ENCODE measurements around the gene VSTM5.

DNA sequence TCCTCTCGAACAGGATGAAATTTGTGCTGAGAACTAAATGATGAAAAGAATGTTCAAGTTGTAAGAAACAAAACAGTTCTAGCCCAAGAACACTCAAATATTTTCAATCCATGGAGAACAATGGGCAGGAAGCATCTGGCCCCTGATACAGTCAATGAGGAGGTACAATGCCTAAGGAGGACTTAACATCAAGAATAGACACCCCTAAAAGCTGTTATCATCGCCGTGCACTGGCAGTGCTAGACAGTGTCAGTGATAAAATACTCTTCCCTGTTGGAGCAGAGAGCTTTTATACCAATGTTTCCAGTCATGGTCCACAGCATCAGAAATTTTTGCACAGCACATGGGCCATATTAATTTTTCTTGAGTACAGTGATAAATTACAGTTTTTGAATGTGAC, 20.2 kb upstream of the VSTM5 start:
- TF ChIP-seq POLR2A (IDR thresholded peaks at IDR 0.05), result no peak
- TF ChIP-seq, protein P1, sequence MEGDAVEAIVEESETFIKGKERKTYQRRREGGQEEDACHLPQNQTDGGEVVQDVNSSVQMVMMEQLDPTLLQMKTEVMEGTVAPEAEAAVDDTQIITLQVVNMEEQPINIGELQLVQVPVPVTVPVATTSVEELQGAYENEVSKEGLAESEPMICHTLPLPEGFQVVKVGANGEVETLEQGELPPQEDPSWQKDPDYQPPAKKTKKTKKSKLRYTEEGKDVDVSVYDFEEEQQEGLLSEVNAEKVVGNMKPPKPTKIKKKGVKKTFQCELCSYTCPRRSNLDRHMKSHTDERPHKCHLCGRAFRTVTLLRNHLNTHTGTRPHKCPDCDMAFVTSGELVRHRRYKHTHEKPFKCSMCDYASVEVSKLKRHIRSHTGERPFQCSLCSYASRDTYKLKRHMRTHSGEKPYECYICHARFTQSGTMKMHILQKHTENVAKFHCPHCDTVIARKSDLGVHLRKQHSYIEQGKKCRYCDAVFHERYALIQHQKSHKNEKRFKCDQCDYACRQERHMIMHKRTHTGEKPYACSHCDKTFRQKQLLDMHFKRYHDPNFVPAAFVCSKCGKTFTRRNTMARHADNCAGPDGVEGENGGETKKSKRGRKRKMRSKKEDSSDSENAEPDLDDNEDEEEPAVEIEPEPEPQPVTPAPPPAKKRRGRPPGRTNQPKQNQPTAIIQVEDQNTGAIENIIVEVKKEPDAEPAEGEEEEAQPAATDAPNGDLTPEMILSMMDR (IDR thresholded peaks at IDR 0.05), result no peak

All from adrenal gland (tissue), 5 donors.